Suprapubic skin (tissue), 4 donors: ENCODE measurements around the gene MTMR11. TPM values are rescaled to one million over a fixed set of nuclear protein-coding genes. Genes with fewer than 3 reads are reported as not detected.

Experiments used
- DNase-seq, 2 donors: peaks; one replicate each; pipeline ENCODE4 v3.0.0-alpha.2; 2019; ENCODE audit warnings: low spot score in 2 of 2
- H3K27ac ChIP-seq: fragments of 200-600 bp; sonication (generic); one replicate; pipeline ENCODE4 v1.5.1; 2019
- H3K27me3 ChIP-seq: fragments of 200-600 bp; sonication (generic); one replicate; pipeline ENCODE4 v1.5.1; 2019
- H3K36me3 ChIP-seq: fragments of 200-600 bp; sonication (generic); one replicate; pipeline ENCODE4 v1.5.1; 2019
- H3K4me1 ChIP-seq: fragments of 200-600 bp; sonication (generic); one replicate; pipeline ENCODE4 v1.5.1; 2019
- H3K4me3 ChIP-seq: fragments of 200-600 bp; sonication (generic); one replicate; pipeline ENCODE4 v1.5.1; 2019; ENCODE audit warnings: mild to moderate bottlenecking
- H3K9me3 ChIP-seq: fragments of 200-600 bp; sonication (generic); one replicate; pipeline ENCODE4 v1.5.1; 2019
- EP300 ChIP-seq: sonication (generic); formaldehyde crosslinking; IDR thresholded peaks from one replicate; pipeline ENCODE4 v1.6.1; 2017; ENCODE audit warnings: antibody characterized with exemption
- POLR2A ChIP-seq, 2 donors: fragments of 450-650 bp; IDR thresholded peaks; one replicate each; pipeline ENCODE4 v1.6.1; 2017; ENCODE audit warnings: antibody characterized with exemption in 2 of 2, mild to moderate bottlenecking in 2 of 2, moderate library complexity in 2 of 2
- POLR2AphosphoS5 ChIP-seq, 3 donors: sonication (generic); formaldehyde crosslinking; IDR thresholded peaks; one replicate each; pipeline ENCODE4 v1.6.1; 2017; ENCODE audit warnings: antibody characterized with exemption in 3 of 3
- WGBS: methylation state at CpG from one replicate; pipeline ENCODE4 v1.1.5; 2018; 5-methylcytosine and 5-hydroxymethylcytosine counted together
- total RNA-seq, 4 donors: library from RNA; depleted of rRNA; stranded (reverse); fragments of >200 nt; gene quantifications; one replicate each; pipeline ENCODE4 v1.1.0, GENCODE V29; 2016
- TF ChIP-seq, protein P1 (sequence below), 2 donors: fragments of 200-600 bp in 1 of 2; fragments of 450-650 bp in 1 of 2; sonication (generic) in 1 of 2; IDR thresholded peaks; one replicate each; pipeline ENCODE4 v1.5.1; 2016 to 2019; ENCODE audit warnings: antibody characterized with exemption in 2 of 2, mild to moderate bottlenecking in 1 of 2, moderate library complexity in 1 of 2

MTMR11 gene
- total RNA-seq, 4 donors from 2014 or later = 13.5 to 40.3 (median 22.0) TPM

DNA sequence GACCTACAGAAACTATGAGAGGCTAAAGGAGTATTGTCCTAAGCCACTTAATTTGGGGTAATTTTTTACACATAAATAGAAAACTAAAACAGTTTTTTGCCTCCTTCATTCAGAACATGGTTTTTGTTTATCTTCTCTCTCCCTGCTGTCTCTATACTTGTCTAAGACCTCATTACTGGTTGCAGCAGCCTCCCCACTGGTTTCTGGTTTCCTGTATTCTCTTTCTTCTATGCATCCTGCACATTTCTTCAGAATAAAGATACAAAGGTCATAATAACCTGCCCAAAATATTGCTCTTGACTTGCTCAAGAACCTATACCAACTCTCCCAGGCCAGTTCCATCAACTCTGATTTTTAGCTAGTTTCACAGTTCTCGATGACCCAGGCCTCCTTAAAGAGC is 57.1 kb downstream of the MTMR11 start:
- TF ChIP-seq POLR2A (IDR thresholded peaks at IDR 0.05) = no peak
- no peak for TF ChIP-seq POLR2AphosphoS5 (IDR thresholded peaks at IDR 0.05)
- no peak for TF ChIP-seq EP300
- TF ChIP-seq, protein P1, sequence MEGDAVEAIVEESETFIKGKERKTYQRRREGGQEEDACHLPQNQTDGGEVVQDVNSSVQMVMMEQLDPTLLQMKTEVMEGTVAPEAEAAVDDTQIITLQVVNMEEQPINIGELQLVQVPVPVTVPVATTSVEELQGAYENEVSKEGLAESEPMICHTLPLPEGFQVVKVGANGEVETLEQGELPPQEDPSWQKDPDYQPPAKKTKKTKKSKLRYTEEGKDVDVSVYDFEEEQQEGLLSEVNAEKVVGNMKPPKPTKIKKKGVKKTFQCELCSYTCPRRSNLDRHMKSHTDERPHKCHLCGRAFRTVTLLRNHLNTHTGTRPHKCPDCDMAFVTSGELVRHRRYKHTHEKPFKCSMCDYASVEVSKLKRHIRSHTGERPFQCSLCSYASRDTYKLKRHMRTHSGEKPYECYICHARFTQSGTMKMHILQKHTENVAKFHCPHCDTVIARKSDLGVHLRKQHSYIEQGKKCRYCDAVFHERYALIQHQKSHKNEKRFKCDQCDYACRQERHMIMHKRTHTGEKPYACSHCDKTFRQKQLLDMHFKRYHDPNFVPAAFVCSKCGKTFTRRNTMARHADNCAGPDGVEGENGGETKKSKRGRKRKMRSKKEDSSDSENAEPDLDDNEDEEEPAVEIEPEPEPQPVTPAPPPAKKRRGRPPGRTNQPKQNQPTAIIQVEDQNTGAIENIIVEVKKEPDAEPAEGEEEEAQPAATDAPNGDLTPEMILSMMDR (IDR thresholded peaks at IDR 0.05) = no peak
- DNase-seq = no peak
- H3K27ac ChIP-seq = no peak overlapping the region
- H3K4me3 ChIP-seq = no peak overlapping the region
- 100% methylated on average over 1 of the region's 1 CpG for WGBS
- peaks cover 12% of the 10 kb centered on the region for H3K4me1 ChIP-seq
- no peaks in the 10 kb centered on the region for H3K9me3 ChIP-seq
- no peaks in the 10 kb centered on the region for H3K36me3 ChIP-seq
- H3K27me3 ChIP-seq = no peaks in the 10 kb centered on the region

Other genes starting within 250 kb of the MTMR11 start
- gene FCGR1A, start 154.2 kb downstream of the MTMR11 start, total RNA-seq = not detected
- 10 to 100 TPM; 21.7 to 42.1 (median 33.1) TPM for gene BOLA1, start 37.3 kb downstream of the MTMR11 start, total RNA-seq
- gene SV2A, start 19.0 kb downstream of the MTMR11 start, total RNA-seq = 1 to 10 TPM in 1 of 4 donors, under 1 TPM in 3; 0.48 to 1.3 (median 0.65) TPM
- gene SF3B4, start 9.1 kb downstream of the MTMR11 start, total RNA-seq = 10 to 100 TPM; 19.1 to 28.7 (median 22.2) TPM
- gene OTUD7B, start 73.8 kb upstream of the MTMR11 start, total RNA-seq = 10 to 100 TPM; 11.0 to 19.2 (median 15.0) TPM
- gene VPS45, start 130.9 kb upstream of the MTMR11 start, total RNA-seq = 10 to 100 TPM; 23.8 to 67.4 (median 34.2) TPM
- 10 to 100 TPM in 3 of 4 donors, 1 to 10 TPM in 1; 4.8 to 19.2 (median 10.7) TPM for gene PLEKHO1, start 213.0 kb upstream of the MTMR11 start, total RNA-seq